GM12878 (cell line): ENCODE data around the gene KMT2B. TPM values are rescaled to one million over a fixed set of nuclear protein-coding genes. Genes with fewer than 3 reads are reported as not detected.

Experiments used
- ASH2L ChIP-seq: fragments of 300-600, 200-600 bp; sonication (generic); IDR thresholded peaks from 2 replicates; pipeline ENCODE4 v1.6.1; 2017; ENCODE audit warnings: low read depth, mild to moderate bottlenecking, borderline replicate concordance
- ATF3 ChIP-seq: IDR thresholded peaks from 2 replicates; pipeline ENCODE4 v1.6.1; 2011; ENCODE audit warnings: low read depth, mild to moderate bottlenecking, low read length, moderate library complexity, borderline replicate concordance; ENCODE audit errors: extremely low read depth
- BHLHE40 ChIP-seq, 2 experiments: fragments of 450-650 bp in 1 of 2; IDR thresholded peaks; 2 replicates each; pipeline ENCODE4 v1.6.1; 2011 to 2017; ENCODE audit warnings: low read depth in 2 of 2, borderline replicate concordance in 1 of 2, improper control_type of control experiment in 1 of 2, low read length in 1 of 2, mild to moderate bottlenecking in 1 of 2
- CBX5 ChIP-seq: sonication (generic); IDR thresholded peaks from 2 replicates; pipeline ENCODE4 v1.6.1; 2016; ENCODE audit warnings: low read depth, moderate library complexity, mild to moderate bottlenecking, inconsistent platforms
- GABPA ChIP-seq: IDR thresholded peaks from 2 replicates; pipeline ENCODE4 v1.6.1; 2014; ENCODE audit warnings: antibody characterized with exemption, low read depth, mild to moderate bottlenecking, inconsistent platforms
- MXI1 ChIP-seq: fragments of 150-350 bp; IDR thresholded peaks from 2 replicates; pipeline ENCODE4 v1.6.1; 2011; ENCODE audit warnings: low read depth, mild to moderate bottlenecking, inconsistent platforms, low read length, improper control_type of control experiment
- NFYA ChIP-seq: IDR thresholded peaks from 2 replicates; pipeline ENCODE4 v1.6.1; 2011; ENCODE audit warnings: low read depth, mild to moderate bottlenecking, low read length, improper control_type of control experiment, borderline replicate concordance
- NR2F1 ChIP-seq: fragments of 450-650 bp; conservative IDR thresholded peaks from 2 replicates; pipeline ENCODE4 v1.6.1; 2017; ENCODE audit warnings: mild to moderate bottlenecking
- POLR2A ChIP-seq: IDR thresholded peaks from 2 replicates; pipeline ENCODE4 v1.6.1; 2011; ENCODE audit warnings: low read depth, mild to moderate bottlenecking, low read length
- POLR2AphosphoS2 ChIP-seq: IDR thresholded peaks from 2 replicates; pipeline ENCODE4 v1.6.1; 2011; ENCODE audit warnings: low read depth, mild to moderate bottlenecking, low read length, improper control_type of control experiment, moderate library complexity
- POLR2AphosphoS5 ChIP-seq: IDR thresholded peaks from 2 replicates; pipeline ENCODE4 v1.6.1; 2011; ENCODE audit warnings: mild to moderate bottlenecking, low read length, inconsistent platforms
- RUNX3 ChIP-seq: IDR thresholded peaks from 2 replicates; pipeline ENCODE4 v1.6.1; 2012; ENCODE audit warnings: low read length, inconsistent platforms
- SIN3A ChIP-seq: IDR thresholded peaks from 2 replicates; pipeline ENCODE4 v1.6.1; 2012; ENCODE audit warnings: low read depth, low read length, improper control_type of control experiment
- SRF ChIP-seq, 2 experiments: IDR thresholded peaks; 2 replicates each; pipeline ENCODE4 v1.6.1; 2011; ENCODE audit warnings: low read depth in 2 of 2, low read length in 2 of 2, mild to moderate bottlenecking in 1 of 2, moderate library complexity in 1 of 2
- ZBTB11 ChIP-seq: fragments of 450-650 bp; formaldehyde crosslinking; IDR thresholded peaks from 2 replicates; pipeline ENCODE4 v1.5.0; 2022; ENCODE audit warnings: mild to moderate bottlenecking, missing genetic modification characterization
- ZNF217 ChIP-seq: fragments of 450-650 bp; IDR thresholded peaks from 2 replicates; pipeline ENCODE4 v1.6.1; 2017; ENCODE audit warnings: antibody characterized with exemption, mild to moderate bottlenecking
- ZNF687 ChIP-seq: fragments of 450-650 bp; IDR thresholded peaks from 2 replicates; pipeline ENCODE4 v1.6.1; 2017; ENCODE audit warnings: mild to moderate bottlenecking, moderate library complexity
- polyA plus RNA-seq, 11 experiments: library from polyadenylated mRNA; depleted of rRNA in 4 of 11; unstranded in 6 of 11; stranded (reverse) in 5 of 11; fragments of >200 nt; fragmentation: Nextera tagmentation in 4 of 11; fragmentation: Illumina TruSeq in 1 of 11; extraction: Ambion mirVana in 4 of 11; extraction: Trizol in 1 of 11; gene quantifications; 1 replicate in 1 of 11; 2 replicates in 10 of 11; pipeline versions ENCODE4 v1.2.1 to v1.2.3, GENCODE V29; 2011 to 2016; ENCODE audit warnings: inconsistent platforms in 2 of 11, missing spikeins in 2 of 11, low read depth in 1 of 11
- total RNA-seq, 4 experiments: library from RNA; depleted of rRNA in 3 of 4; stranded (reverse); fragments of >200 nt in 3 of 4; fragmentation: Illumina TruSeq in 1 of 4; extraction: Trizol in 1 of 4; gene quantifications; 2 replicates each; pipeline versions ENCODE4 v1.2.1 to v1.2.3, GENCODE V29; 2013 to 2021
- TF ChIP-seq, protein P1 (sequence below): IDR thresholded peaks from 2 replicates; pipeline ENCODE4 v1.6.1; 2012; ENCODE audit warnings: mild to moderate bottlenecking, low read depth, low read length

The KMT2B gene
- total and polyA plus RNA-seq, 10 of the 15 experiments (the other 5 are each of a cell fraction or from before 2014, with no cell fraction given): 0.71 to 35.6 (median 6.0) TPM

DNA sequence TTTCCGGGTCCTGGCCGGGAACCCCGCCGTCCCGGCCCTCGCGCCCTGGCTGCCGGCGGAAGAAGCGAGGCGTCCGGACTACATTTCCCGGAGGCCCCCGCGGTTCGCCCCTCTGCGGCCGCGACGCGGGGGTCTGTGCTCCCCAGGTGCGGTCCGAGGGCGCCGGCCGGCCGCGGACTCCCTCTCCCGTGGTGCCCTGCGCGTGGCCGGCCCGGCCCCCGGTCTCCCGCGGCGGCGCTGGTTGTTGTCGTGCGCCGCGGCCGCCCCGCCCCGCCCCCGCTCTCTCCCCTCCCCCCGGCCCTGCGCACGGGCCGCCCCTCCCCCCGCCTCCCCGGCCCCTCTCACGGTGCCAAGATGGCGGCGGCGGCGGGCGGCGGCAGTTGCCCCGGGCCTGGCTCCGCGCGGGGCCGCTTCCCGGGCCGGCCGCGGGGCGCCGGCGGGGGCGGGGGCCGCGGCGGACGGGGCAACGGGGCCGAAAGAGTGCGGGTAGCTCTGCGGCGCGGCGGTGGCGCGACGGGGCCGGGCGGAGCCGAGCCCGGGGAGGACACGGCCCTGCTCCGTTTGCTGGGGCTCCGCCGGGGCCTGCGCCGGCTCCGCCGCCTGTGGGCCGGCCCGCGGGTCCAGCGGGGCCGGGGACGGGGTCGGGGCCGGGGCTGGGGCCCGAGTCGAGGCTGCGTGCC lies at the start of gene KMT2B (continued):
- TF ChIP-seq ZNF687: peak; percentile 44
- TF ChIP-seq GABPA: peak; percentile 75; the same call in 1 of the 2 replicates
- no peak for TF ChIP-seq ZNF217
- no peak for TF ChIP-seq ZBTB11 (CRISPR knock-in tag)
- TF ChIP-seq POLR2AphosphoS2: peak; percentile 86
- TF ChIP-seq NFYA: no peak
- TF ChIP-seq ATF3: peak; percentile 24; the same call in 1 of the 2 replicates
- TF ChIP-seq ASH2L: no peak
- TF ChIP-seq POLR2AphosphoS5: no peak
- TF ChIP-seq CBX5: no peak
- TF ChIP-seq POLR2A: peak; percentile 26
- TF ChIP-seq MXI1: no peak; the same call in 1 of the 2 replicates
- TF ChIP-seq RUNX3: peak; percentile 55
- TF ChIP-seq SIN3A: no peak
- TF ChIP-seq SRF (IDR thresholded peaks at IDR 0.05; ENCODE audit: low read depth in 2 of 2, low read length in 2 of 2): 0 out of 4 replicates have a peak, but pooled peaks of 1 of the 2 experiments have one; percentile 47
- TF ChIP-seq BHLHE40 (IDR thresholded peaks at IDR 0.05; ENCODE audit: borderline replicate concordance in 1 of 2, low read depth in 2 of 2, low read length in 1 of 2): peak in 1 of 2 experiments; percentile 60; a peak in 2 of 4 replicates
- TF ChIP-seq, protein P1, sequence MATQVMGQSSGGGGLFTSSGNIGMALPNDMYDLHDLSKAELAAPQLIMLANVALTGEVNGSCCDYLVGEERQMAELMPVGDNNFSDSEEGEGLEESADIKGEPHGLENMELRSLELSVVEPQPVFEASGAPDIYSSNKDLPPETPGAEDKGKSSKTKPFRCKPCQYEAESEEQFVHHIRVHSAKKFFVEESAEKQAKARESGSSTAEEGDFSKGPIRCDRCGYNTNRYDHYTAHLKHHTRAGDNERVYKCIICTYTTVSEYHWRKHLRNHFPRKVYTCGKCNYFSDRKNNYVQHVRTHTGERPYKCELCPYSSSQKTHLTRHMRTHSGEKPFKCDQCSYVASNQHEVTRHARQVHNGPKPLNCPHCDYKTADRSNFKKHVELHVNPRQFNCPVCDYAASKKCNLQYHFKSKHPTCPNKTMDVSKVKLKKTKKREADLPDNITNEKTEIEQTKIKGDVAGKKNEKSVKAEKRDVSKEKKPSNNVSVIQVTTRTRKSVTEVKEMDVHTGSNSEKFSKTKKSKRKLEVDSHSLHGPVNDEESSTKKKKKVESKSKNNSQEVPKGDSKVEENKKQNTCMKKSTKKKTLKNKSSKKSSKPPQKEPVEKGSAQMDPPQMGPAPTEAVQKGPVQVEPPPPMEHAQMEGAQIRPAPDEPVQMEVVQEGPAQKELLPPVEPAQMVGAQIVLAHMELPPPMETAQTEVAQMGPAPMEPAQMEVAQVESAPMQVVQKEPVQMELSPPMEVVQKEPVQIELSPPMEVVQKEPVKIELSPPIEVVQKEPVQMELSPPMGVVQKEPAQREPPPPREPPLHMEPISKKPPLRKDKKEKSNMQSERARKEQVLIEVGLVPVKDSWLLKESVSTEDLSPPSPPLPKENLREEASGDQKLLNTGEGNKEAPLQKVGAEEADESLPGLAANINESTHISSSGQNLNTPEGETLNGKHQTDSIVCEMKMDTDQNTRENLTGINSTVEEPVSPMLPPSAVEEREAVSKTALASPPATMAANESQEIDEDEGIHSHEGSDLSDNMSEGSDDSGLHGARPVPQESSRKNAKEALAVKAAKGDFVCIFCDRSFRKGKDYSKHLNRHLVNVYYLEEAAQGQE: no peak
- TF ChIP-seq NR2F1: peak; percentile 65; the same call in 1 of the 2 replicates
